H1 (cell line): ENCODE data around the gene ATXN2. TPM values are rescaled to one million over a fixed set of nuclear protein-coding genes. Genes with fewer than 3 reads are reported as not detected.

Source experiments
- CTCF ChIA-PET: fragments of 300-600 bp; sonication (Branson Sonifier 250); formaldehyde crosslinking; loops from one replicate; lab custom pipeline; 2021; ENCODE audit not compliant: partially characterized antibody; lab: Charles Lee
- POLR2A ChIA-PET: fragments of 300-600 bp; sonication (Branson Sonifier 250); formaldehyde crosslinking; loops from one replicate; lab custom pipeline; 2021; ENCODE audit warnings: inconsistent platforms; ENCODE audit not compliant: partially characterized antibody; lab: Charles Lee
- DNase-seq, 2 experiments: peaks; one replicate each; pipeline versions ENCODE4 v3.0.0 to v3.0.0-alpha.2; 2010 to 2022; ENCODE audit warnings: low spot score in 2 of 2, low read depth in 1 of 2, mixed read lengths in 1 of 2
- FAIRE-seq: peaks from 2 replicates; lab custom pipeline; 2011; peaks lifted over from hg19 to GRCh38; lab: Jason Lieb, UNC
- H2AFZ ChIP-seq: 2 replicates; pipeline ENCODE4 v1.8.1; 2012; ENCODE audit warnings: low read length, inconsistent platforms
- H2AK5ac ChIP-seq: 2 replicates; pipeline ENCODE4 v1.6.1; 2013; ENCODE audit warnings: low read depth, low read length
- H2BK120ac ChIP-seq: replicated peaks from 2 replicates; pipeline ENCODE3; 2013; ENCODE audit warnings: low read depth, low read length, inconsistent platforms
- H2BK12ac ChIP-seq: 2 replicates; pipeline ENCODE4 v1.6.1; 2013; ENCODE audit warnings: low read depth, low read length
- H2BK15ac ChIP-seq: 2 replicates; pipeline ENCODE4 v1.6.1; 2013; ENCODE audit warnings: low read length
- H2BK20ac ChIP-seq: 2 replicates; pipeline ENCODE4 v1.6.1; 2013; ENCODE audit warnings: low read length
- H2BK5ac ChIP-seq: 2 replicates; pipeline ENCODE4 v1.6.1; 2013; ENCODE audit warnings: low read depth, low read length
- H3K14ac ChIP-seq: 2 replicates; pipeline ENCODE4 v1.6.1; 2013; ENCODE audit warnings: inconsistent platforms; ENCODE audit not compliant: insufficient read length
- H3K18ac ChIP-seq: 2 replicates; pipeline ENCODE4 v1.6.1; 2013; ENCODE audit warnings: low read length; ENCODE audit errors: extremely low read depth
- H3K23ac ChIP-seq: 2 replicates; pipeline ENCODE4 v1.6.1; 2013; ENCODE audit warnings: inconsistent platforms; ENCODE audit not compliant: insufficient read length
- H3K23me2 ChIP-seq: 2 replicates; pipeline ENCODE4 v1.6.1; 2013; ENCODE audit warnings: low read depth, low read length
- H3K27ac ChIP-seq: 2 replicates; pipeline ENCODE4 v1.6.1; 2011; ENCODE audit warnings: low read depth, low read length, inconsistent platforms
- H3K27me3 ChIP-seq, 4 experiments: replicated peaks in 1 of 4; 1 replicate in 1 of 4; 2 replicates in 3 of 4; pipeline versions ENCODE4 v1.6.1 to v1.8.1; 2011 to 2013; ENCODE audit warnings: low read length in 3 of 4, mild to moderate bottlenecking in 3 of 4, inconsistent platforms in 2 of 4, mixed read lengths in 2 of 4, moderate library complexity in 1 of 4; ENCODE audit not compliant: control insufficient read depth in 3 of 4, insufficient read depth in 3 of 4; ENCODE audit errors: extremely low read depth in 1 of 4
- H3K36me3 ChIP-seq, 4 experiments: 2 replicates each; pipeline versions ENCODE4 v1.6.1 to v1.8.1; 2011 to 2013; ENCODE audit warnings: mild to moderate bottlenecking in 4 of 4, low read length in 3 of 4, moderate library complexity in 2 of 4, control low read depth in 1 of 4, inconsistent platforms in 1 of 4; ENCODE audit not compliant: insufficient read depth in 4 of 4, control insufficient read depth in 2 of 4
- H3K4ac ChIP-seq: replicated peaks from 2 replicates; pipeline ENCODE3; 2013; ENCODE audit warnings: low read length, low read depth, mixed read lengths, inconsistent platforms; ENCODE audit not compliant: insufficient read length
- H3K4me1 ChIP-seq, 4 experiments: replicated peaks in 1 of 4; 1 replicate in 1 of 4; 2 replicates in 3 of 4; pipeline versions ENCODE4 v1.6.1 to v1.8.1; 2011 to 2013; ENCODE audit warnings: low read length in 3 of 4, inconsistent platforms in 2 of 4, mixed read lengths in 1 of 4; ENCODE audit not compliant: insufficient read depth in 4 of 4, control insufficient read depth in 3 of 4
- H3K4me2 ChIP-seq, 2 experiments: 2 replicates each; pipeline versions ENCODE4 v1.6.1 to v1.8.1; 2011 to 2013; ENCODE audit warnings: low read depth in 2 of 2, low read length in 2 of 2, control low read depth in 1 of 2, inconsistent platforms in 1 of 2, mild to moderate bottlenecking in 1 of 2; ENCODE audit not compliant: insufficient read depth in 1 of 2
- H3K4me3 ChIP-seq, 4 experiments: fragments of 200-600, 300-600 bp in 1 of 4; sonication (generic), shearing (Covaris generic), sonication (Bioruptor Twin) in 1 of 4; 2 replicates each; pipeline versions ENCODE4 v1.5.1 to v1.8.1; 2011 to 2016; ENCODE audit warnings: low read length in 4 of 4, low read depth in 3 of 4, control low read depth in 2 of 4, inconsistent platforms in 2 of 4, mild to moderate bottlenecking in 2 of 4, mixed read lengths in 1 of 4, moderate library complexity in 1 of 4; ENCODE audit not compliant: insufficient read depth in 2 of 4; ENCODE audit errors: extremely low read depth in 1 of 4
- H3K56ac ChIP-seq: replicated peaks from 2 replicates; pipeline ENCODE3; 2013; ENCODE audit warnings: low read depth, mild to moderate bottlenecking, mixed read lengths, low read length, inconsistent platforms; ENCODE audit not compliant: insufficient read length
- H3K79me1 ChIP-seq: 2 replicates; pipeline ENCODE4 v1.6.1; 2013; ENCODE audit warnings: low read depth, low read length, control low read depth
- H3K79me2 ChIP-seq, 2 experiments: 2 replicates each; pipeline versions ENCODE4 v1.6.1 to v1.8.1; 2012 to 2013; ENCODE audit warnings: low read length in 2 of 2, mild to moderate bottlenecking in 2 of 2, inconsistent platforms in 1 of 2; ENCODE audit not compliant: insufficient read depth in 2 of 2, control insufficient read depth in 1 of 2
- H3K9ac ChIP-seq, 4 experiments: replicated peaks in 1 of 4; 1 replicate in 1 of 4; 2 replicates in 3 of 4; pipeline versions ENCODE4 v1.6.1 to v1.8.1; 2011 to 2013; ENCODE audit warnings: low read depth in 3 of 4, low read length in 3 of 4, control low read depth in 2 of 4, mild to moderate bottlenecking in 2 of 4, moderate library complexity in 2 of 4, inconsistent platforms in 1 of 4; ENCODE audit errors: extremely low read depth in 1 of 4
- H3K9me3 ChIP-seq, 2 experiments: 2 replicates each; pipeline versions ENCODE4 v1.6.1 to v1.8.1; 2012 to 2013; ENCODE audit warnings: mild to moderate bottlenecking in 2 of 2, moderate library complexity in 2 of 2, control low read depth in 1 of 2, inconsistent platforms in 1 of 2, low read depth in 1 of 2, low read length in 1 of 2, mixed read lengths in 1 of 2; ENCODE audit not compliant: insufficient read depth in 2 of 2
- H4K20me1 ChIP-seq, 2 experiments: replicated peaks in 1 of 2; 2 replicates each; pipeline versions ENCODE3 to v1.8.1; 2011 to 2013; ENCODE audit warnings: inconsistent platforms in 2 of 2, low read length in 2 of 2, mild to moderate bottlenecking in 1 of 2; ENCODE audit not compliant: insufficient read depth in 2 of 2, control insufficient read depth in 1 of 2
- H4K5ac ChIP-seq: 2 replicates; pipeline ENCODE4 v1.6.1; 2013; ENCODE audit warnings: low read length, low read depth, mixed read lengths, inconsistent platforms; ENCODE audit not compliant: insufficient read length
- H4K8ac ChIP-seq: 2 replicates; pipeline ENCODE4 v1.8.0; 2013; ENCODE audit warnings: mild to moderate bottlenecking, moderate library complexity, low read length, inconsistent platforms; ENCODE audit not compliant: insufficient read depth; ENCODE audit errors: extremely low read depth
- H4K91ac ChIP-seq: replicated peaks from 2 replicates; pipeline ENCODE3; 2013; ENCODE audit warnings: low read length, mixed read lengths, inconsistent platforms; ENCODE audit not compliant: insufficient read length
- BRCA1 ChIP-seq: IDR thresholded peaks from 2 replicates; pipeline ENCODE4 v1.6.1; 2012; ENCODE audit warnings: low read depth, low read length, improper control_type of control experiment
- CBX5 ChIP-seq: fragments of 300-800, 300-1000 bp; sonication (generic); IDR thresholded peaks from 2 replicates; pipeline ENCODE4 v1.7.1; 2016; ENCODE audit warnings: antibody characterized with exemption, low read length, low read depth
- EGR1 ChIP-seq: IDR thresholded peaks from 2 replicates; pipeline ENCODE4 v1.6.1; 2011; ENCODE audit warnings: low read depth, low read length, borderline replicate concordance
- MAFK ChIP-seq: IDR thresholded peaks from 2 replicates; pipeline ENCODE4 v1.6.1; 2012; ENCODE audit warnings: low read depth, mild to moderate bottlenecking, improper control_type of control experiment, low read length
- NRF1 ChIP-seq: IDR thresholded peaks from 2 replicates; pipeline ENCODE4 v1.6.1; 2011; ENCODE audit warnings: mild to moderate bottlenecking, low read depth, low read length, improper control_type of control experiment
- RNF2 ChIP-seq: fragments of 200-900, 300-1000 bp; sonication (generic); IDR thresholded peaks from 2 replicates; pipeline ENCODE4 v1.7.1; 2016; ENCODE audit warnings: borderline replicate concordance, low read depth, mild to moderate bottlenecking, antibody characterized with exemption, low read length; ENCODE audit not compliant: poor library complexity, severe bottlenecking; ENCODE audit errors: missing control alignments
- SP4 ChIP-seq: IDR thresholded peaks from 2 replicates; pipeline ENCODE4 v1.6.1; 2012; ENCODE audit warnings: low read length, inconsistent platforms
- SRF ChIP-seq: IDR thresholded peaks from 2 replicates; pipeline ENCODE4 v1.6.1; 2011; ENCODE audit warnings: mild to moderate bottlenecking, low read depth, low read length, moderate library complexity
- TAF7 ChIP-seq: optimal IDR thresholded peaks from 2 replicates; pipeline ENCODE3; 2011; ENCODE audit warnings: low read depth, mild to moderate bottlenecking, inconsistent platforms, low read length, moderate library complexity, borderline replicate concordance
- USF2 ChIP-seq: IDR thresholded peaks from 2 replicates; pipeline ENCODE4 v1.6.1; 2011; ENCODE audit warnings: low read length, improper control_type of control experiment
- WGBS, 2 experiments: shearing (Covaris generic) in 1 of 2; methylation state at CpG; one replicate each; pipeline versions ENCODE4 v1.1.6 to v1.1.7; 2013 to 2015; ENCODE audit warnings: low lambda C conversion rate in 2 of 2, mixed read lengths in 2 of 2, inconsistent platforms in 1 of 2, low coverage in 1 of 2, missing lambda C conversion rate in 1 of 2; ENCODE audit not compliant: insufficient replicate concordance in 2 of 2, insufficient coverage in 1 of 2, insufficient read length in 1 of 2; ENCODE audit errors: extremely low coverage in 1 of 2, missing lambda C conversion rate in 1 of 2; 5-methylcytosine and 5-hydroxymethylcytosine counted together
- polyA plus RNA-seq, 7 experiments: library from polyadenylated mRNA; depleted of rRNA in 3 of 7; stranded (reverse) in 5 of 7; unstranded in 2 of 7; fragments of >200 nt in 5 of 7; fragments of 200-250 nt in 2 of 7; gene quantifications; 1 replicate in 5 of 7; 2 replicates in 1 of 7; 4 replicates in 1 of 7; pipeline versions ENCODE4 v1.2.1 to v1.2.3, GENCODE V29; 2011 to 2013; ENCODE audit warnings: missing spikeins in 2 of 7, mixed read lengths in 2 of 7
- total RNA-seq: library from RNA; stranded (reverse); fragmentation: NEBNext Ultra II Directional; extraction: Animal tissue kit (Norgen Biotek cat#: 25700); gene quantifications from 2 replicates; pipeline ENCODE4 v1.2.1, GENCODE V29; 2021
- TF ChIP-seq, protein P1 (sequence below): IDR thresholded peaks from 2 replicates; pipeline ENCODE4 v1.6.1; 2012; ENCODE audit warnings: low read length, inconsistent platforms

Gene ATXN2
- total and polyA plus RNA-seq, 2 of the 8 experiments (the other 6 are each of a cell fraction or from before 2014, with no cell fraction given), result 46.6 to 80.7 TPM

- H2BK12ac ChIP-seq, result no peak overlapping the region
- H3K18ac ChIP-seq, result no peak overlapping the region
- no peak overlapping the region for H2BK20ac ChIP-seq
- H2AK5ac ChIP-seq, result no peak overlapping the region
- H4K8ac ChIP-seq, result no peak overlapping the region
- no peak overlapping the region for H3K27ac ChIP-seq
- H3K79me2 ChIP-seq, result no peaks in the 10 kb centered on the region
- ChIA-PET POLR2A (interaction anchor here (0.7 kb wide), 1 partner anchor 221 kb away, joined by 4 read pairs; no protein-coding TSS in a partner anchor), CTCF (interaction anchor here (0.9 to 1.5 kb wide), 2 partner anchors 24 to 28 kb away, joined by 3 read pairs; no protein-coding TSS in a partner anchor)
- FAIRE-seq (no peak), DNase-seq (no peak)
- H3K27me3 ChIP-seq, result no peaks in the 10 kb centered on the region
- no peaks in the 10 kb centered on the region for H3K23me2 ChIP-seq
- H4K91ac ChIP-seq, result no peak overlapping the region
- H3K23ac ChIP-seq, result no peak overlapping the region
- no peak overlapping the region for H2BK15ac ChIP-seq
- H3K36me3 ChIP-seq, result peaks cover 15 to 70% (median 42%) of the 10 kb centered on the region in 4 experiments
- peaks cover 2% of the 10 kb centered on the region in 2 experiments for H4K20me1 ChIP-seq
- H3K4me1 ChIP-seq, result no peaks in the 10 kb centered on the region
- no peak overlapping the region for H2BK5ac ChIP-seq
- no peak for TF ChIP-seq USF2
- no peak for TF ChIP-seq NRF1
- no peak for TF ChIP-seq CBX5
- TF ChIP-seq RNF2, result no peak
- TF ChIP-seq, protein P1, sequence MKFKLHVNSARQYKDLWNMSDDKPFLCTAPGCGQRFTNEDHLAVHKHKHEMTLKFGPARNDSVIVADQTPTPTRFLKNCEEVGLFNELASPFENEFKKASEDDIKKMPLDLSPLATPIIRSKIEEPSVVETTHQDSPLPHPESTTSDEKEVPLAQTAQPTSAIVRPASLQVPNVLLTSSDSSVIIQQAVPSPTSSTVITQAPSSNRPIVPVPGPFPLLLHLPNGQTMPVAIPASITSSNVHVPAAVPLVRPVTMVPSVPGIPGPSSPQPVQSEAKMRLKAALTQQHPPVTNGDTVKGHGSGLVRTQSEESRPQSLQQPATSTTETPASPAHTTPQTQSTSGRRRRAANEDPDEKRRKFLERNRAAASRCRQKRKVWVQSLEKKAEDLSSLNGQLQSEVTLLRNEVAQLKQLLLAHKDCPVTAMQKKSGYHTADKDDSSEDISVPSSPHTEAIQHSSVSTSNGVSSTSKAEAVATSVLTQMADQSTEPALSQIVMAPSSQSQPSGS, result no peak
- TF ChIP-seq MAFK, result no peak
- no peak for TF ChIP-seq SP4
- TF ChIP-seq BRCA1, result no peak
- TF ChIP-seq EGR1, result no peak
- TF ChIP-seq TAF7, result no peak
- TF ChIP-seq SRF, result no peak
- TF ChIP-seq, all 59 proteins: peak for 0
- no peak overlapping the region for H3K4ac ChIP-seq
- H4K5ac ChIP-seq, result no peak overlapping the region
- no peaks in the 10 kb centered on the region; the same call in 1 of the 2 replicates for H3K79me1 ChIP-seq
- H3K14ac ChIP-seq, result no peak overlapping the region
- H3K56ac ChIP-seq, result no peak overlapping the region
- H3K9ac ChIP-seq, result no peak overlapping the region
- no peaks in the 10 kb centered on the region for H3K9me3 ChIP-seq
- H3K4me3 ChIP-seq, result no peak overlapping the region
- no peak overlapping the region for H2AFZ ChIP-seq
- no peak overlapping the region for H3K4me2 ChIP-seq
- 73% methylated on average over 2 of the region's 2 CpGs; no CpG with 5 or more reads in 1 of the 2 experiments for WGBS, 2 experiments
- no peak overlapping the region for H2BK120ac ChIP-seq
These were observed 79.2 kb downstream of the ATXN2 start for GRCh38 chr12:111519937-111520336.
